SW480 (cell line): ENCODE results near the gene TUBGCP6.

Source experiments
- DNase-seq: peaks from one replicate; pipeline ENCODE4 v3.0.0-alpha.2; 2016; ENCODE audit warnings: low spot score

TUBGCP6 gene

GRCh38 chr22:50226063-50226874, 18.6 kb downstream of the TUBGCP6 start:
- no peak for DNase-seq

GRCh38 chr22:50225200-50225969, 19.4 kb downstream of the TUBGCP6 start:
- DNase-seq: no peak

- no peak for DNase-seq
Measured at GRCh38 chr22:50224071-50224470, 20.8 kb downstream of the TUBGCP6 start.

DNA sequence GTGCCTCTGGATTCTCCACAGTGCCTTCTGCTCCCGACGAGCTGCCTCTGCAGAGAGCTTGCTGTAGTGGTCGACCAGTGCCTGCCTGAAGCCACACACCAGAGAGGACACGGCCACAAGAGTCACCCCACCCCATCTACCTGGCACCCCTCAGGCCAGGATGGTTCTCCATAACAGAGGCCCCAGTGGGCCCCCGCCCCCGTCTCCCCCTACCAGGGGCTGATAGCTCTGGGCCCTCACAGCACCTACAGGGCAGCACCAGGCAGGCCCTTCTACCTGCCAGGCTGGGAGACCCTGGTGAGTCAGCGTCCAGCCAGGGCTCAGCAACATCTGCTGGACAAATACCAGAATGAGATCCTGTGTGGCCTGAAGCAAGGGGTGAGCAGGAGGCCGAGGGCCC, 22.3 kb downstream of the TUBGCP6 start:
- DNase-seq: no peak

- no peak for DNase-seq
Measured at GRCh38 chr22:50221410-50222300, 23.2 kb downstream of the TUBGCP6 start.

- no peak for DNase-seq
Measured at GRCh38 chr22:50220603-50221409, 24.0 kb downstream of the TUBGCP6 start.

GRCh38 chr22:50219800-50220602, 24.8 kb downstream of the TUBGCP6 start:
- DNase-seq: no peak

DNA sequence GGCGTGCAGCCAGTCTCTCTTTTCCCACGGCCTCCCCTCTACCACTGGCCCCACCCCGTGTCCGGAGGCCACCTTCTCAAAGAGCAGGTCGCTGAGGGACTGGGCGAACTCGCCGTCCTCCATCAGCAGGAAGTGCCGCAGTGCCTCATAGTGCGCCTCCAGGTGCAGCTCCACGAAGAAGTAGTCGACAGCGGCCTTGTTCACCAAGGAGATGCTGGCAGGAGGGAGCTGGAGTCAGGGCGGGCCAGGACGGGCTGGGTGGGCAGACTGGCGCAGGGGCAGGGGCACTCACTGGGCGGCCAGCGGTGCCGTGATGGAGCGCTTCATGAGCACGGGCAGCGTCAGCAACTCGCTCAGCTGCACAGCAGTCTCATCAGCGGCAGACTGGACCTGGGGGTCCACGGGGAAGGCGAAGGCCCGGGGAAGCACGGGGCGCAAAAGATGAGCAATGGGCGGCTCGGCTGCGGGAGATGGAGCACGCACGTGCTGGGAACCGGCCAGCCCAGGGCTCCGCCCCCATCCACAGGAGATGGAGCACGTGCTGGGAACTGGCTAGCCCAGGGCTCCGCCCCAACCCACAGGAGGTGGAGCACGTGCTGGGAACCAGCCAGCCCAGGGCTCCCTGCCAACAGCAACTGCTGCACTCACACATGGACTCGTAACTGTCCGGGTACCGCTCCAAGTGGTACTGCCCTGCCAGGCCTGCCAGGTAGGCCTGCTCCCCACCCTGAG, 25.7 kb downstream of the TUBGCP6 start:
- peak; percentile 70 for DNase-seq

GRCh38 chr22:50218153-50218995, 26.4 kb downstream of the TUBGCP6 start:
- no peak for DNase-seq

DNA sequence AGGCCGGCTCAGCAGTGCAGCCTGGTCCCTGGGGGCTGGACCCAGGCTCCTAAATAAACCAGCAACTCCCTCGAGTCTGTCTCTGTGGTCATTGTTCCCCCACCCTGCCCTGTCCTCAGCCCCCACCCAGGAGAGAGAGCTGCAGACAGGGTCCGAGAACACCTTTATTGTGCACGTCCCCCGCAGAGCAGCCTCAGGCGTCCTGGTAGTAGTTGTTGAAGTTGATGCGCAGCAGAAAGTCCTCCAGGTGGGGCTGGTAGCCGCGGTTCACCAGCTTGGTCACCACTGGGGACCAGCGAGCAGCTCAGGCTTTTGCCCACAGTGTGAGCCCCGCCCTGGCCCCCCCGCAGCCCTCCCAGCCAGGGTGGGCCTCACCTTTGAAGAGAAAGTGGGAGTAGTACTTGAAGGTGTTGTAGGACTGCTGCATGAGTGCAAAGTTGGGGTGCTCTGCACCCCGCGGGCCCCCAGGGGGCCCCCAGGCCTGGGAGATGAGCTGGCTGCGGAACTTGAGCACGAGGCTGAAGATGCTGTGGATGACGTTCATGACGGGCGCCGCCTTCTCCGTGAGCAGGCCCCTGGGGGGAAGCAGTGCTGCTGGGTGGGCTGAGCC, 27.2 kb downstream of the TUBGCP6 start:
- no peak for DNase-seq

DNA sequence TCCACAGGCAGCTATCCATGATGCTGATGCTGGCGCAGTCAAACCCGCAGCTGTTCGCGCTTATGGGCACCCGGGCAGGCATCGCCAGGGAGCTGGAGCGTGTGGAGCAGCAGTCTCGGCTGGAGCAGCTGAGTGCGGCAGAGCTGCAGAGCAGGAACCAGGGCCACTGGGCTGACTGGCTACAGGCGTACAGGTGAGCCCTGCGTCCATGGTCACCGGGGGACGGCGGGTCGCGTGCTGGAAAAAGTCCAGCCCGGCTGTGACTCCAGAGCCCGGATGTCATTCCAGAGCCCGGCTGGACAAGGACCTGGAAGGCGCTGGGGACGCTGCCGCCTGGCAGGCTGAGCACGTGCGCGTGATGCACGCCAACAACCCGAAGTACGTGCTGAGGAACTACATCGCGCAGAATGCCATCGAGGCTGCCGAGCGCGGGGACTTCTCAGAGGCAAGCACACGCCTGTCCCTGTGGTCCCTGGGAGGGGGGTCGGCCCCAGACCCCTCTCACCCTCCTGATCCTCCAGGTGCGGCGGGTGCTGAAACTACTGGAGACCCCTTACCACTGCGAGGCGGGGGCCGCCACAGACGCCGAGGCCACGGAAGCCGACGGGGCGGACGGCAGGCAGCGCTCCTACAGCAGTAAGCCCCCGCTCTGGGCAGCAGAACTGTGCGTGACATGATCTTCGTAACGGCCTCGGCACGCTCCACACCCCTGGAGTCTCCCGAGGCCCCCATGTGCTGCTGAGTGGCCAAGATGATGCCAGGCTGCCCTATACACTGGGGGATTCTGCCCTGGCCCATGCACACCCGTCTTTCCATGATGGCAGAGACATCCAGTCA, 27.9 kb downstream of the TUBGCP6 start:
- DNase-seq: no peak

- DNase-seq: no peak
Measured at GRCh38 chr22:50216055-50216683, 28.7 kb downstream of the TUBGCP6 start.

GRCh38 chr22:50215297-50216054, 29.3 kb downstream of the TUBGCP6 start:
- DNase-seq: no peak

- no peak for DNase-seq
Measured at GRCh38 chr22:50213263-50213662, 31.6 kb downstream of the TUBGCP6 start.

DNA sequence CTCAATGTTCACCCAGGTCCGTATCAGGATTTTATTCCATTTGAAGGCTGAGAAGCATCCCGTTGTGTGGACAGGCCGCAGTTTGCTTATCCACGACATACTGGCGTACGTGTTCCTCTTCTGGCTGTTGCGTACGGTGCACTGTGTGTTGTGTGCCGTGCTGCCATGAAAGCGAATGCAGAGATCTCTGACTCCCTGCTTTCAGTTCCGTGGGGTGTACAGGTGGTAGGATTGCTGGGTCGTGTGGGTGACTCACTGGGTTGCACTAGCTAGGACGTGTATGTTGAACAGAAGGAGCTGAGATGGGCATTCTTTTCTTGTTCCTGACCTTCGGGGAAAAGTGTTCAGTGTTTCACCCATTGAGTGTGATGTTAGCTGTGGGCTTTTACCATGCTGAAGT, 33.7 kb downstream of the TUBGCP6 start:
- DNase-seq: no peak

GRCh38 chr22:50210378-50211139, 34.3 kb downstream of the TUBGCP6 start:
- no peak for DNase-seq
